Stimulated activated CD8-positive, alpha-beta memory T cell treated with anti-CD3 and anti-CD28 coated beads, Interleukin-12 subunit alpha, Interleukin-12 subunit beta, amount 100 ng/mL, for 4 hours (primary cell): ENCODE measurements around the gene PARP8.
"Not testable (repeated sequence)": the region's sequence is repeated elsewhere in the genome, so short reads cannot be mapped to it uniquely, and the experiment has no call there.

ENCODE experiments used
- DNase-seq: peaks from one replicate; pipeline ENCODE4 v3.0.0-alpha.2; 2020; ENCODE audit warnings: low read depth

The PARP8 gene

DNA sequence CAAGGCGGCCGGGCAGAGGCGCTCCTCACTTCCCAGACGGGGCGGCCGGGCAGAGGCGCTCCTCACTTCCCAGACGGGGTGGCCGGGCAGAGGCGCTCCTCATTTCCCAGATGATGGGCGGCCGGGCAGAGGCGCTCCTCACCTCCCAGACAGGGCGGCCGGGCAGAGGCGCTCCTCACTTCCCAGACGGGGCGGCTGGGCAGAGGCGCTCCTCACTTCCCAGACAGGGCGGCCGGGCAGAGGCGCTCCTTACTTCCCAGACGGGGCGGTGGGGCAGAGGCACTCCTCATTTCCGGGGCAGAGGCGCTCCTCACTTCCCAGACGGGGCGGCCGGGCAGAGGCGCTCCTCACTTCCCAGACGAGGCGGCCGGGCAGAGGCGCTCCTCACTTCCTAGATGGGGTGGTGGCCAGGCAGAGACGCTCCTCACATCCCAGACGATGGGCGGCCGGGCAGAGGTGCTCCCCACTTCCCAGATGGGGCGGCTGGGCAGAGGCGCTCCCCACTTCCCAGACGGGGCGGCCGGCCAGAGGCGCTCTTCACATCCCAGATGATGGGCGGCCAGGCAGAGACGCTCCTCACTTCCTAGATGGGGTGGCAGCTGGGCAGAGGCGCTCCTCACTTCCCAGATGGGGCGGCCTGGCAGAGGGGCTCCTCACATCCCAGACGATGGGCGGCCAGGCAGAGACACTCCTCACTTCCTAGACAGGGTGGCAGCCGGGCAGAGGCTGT, 108.2 kb downstream of the PARP8 start:
- not testable (repeated sequence) for DNase-seq

DNA sequence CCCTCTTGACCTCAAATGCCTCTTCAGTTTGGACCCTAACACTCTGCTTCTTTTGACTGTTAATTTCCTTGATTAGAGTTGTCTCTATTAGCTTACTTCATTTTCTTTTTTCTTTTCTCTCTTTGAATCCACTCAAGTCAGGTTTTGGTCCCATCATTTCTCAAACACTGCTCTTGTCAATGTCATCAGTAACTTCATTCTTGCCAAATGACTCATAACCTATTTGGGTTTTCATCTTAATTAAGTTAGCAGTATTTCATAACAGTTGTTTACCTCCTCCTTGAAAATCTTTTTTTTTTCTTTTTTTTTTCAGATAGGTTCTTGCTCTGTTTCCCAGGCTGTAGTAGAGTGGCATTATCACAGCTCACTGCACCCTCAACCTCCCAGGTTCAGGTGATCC, 119.6 kb downstream of the PARP8 start:
- DNase-seq = no peak

DNA sequence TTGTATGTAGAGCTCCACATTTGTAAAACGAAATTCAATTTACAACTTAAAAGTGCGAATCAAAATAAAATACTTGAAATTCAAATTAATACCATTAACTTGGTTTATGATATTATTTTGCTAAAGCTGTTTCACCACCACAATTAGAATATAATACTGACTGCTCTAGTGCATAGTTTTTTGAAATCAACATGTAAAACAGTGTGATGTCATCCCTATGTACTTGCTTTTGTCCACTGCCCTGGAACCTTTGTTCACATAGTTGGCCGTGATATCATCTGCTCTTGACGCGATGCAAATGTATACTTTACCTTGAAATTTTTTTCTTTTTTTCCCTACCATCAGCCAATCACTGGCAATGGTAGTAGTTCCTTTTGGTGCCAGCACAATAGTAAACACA, 125.4 kb downstream of the PARP8 start:
- no peak for DNase-seq

DNA sequence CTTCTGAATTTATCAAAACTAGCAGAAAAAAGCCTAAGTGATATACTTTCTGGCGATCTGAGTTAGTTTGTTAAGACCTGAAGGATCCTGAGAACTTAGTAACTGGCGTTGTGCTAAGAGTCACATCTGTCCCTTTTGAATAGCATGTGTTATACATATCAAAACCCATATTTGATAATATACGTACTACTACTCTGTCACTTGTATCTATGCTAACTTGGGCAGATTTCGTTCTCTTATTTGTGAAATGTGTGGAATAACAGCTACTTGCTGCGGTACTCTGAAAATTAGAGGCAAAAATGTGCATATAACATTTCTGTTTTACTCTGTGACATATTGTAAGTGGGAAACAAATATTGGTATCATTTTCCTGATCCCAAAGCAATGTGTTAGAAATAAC, 126.4 kb downstream of the PARP8 start:
- DNase-seq = no peak

DNA sequence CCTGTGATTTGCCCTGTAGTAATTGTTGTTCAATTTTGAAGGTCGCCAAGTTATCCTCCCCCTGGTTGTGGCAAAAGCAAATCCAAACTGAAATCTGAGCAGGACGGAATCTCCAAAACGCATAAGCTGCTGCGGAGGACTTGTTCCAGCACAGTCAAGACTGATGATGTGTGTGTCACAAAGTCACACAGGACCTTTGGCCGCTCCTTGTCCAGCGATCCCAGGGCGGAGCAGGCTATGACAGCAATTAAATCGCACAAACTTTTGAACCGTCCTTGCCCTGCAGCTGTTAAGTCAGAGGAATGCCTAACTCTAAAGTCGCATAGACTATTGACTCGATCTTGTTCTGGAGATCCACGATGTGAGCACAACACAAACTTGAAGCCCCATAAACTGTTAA, 128.4 kb downstream of the PARP8 start:
- DNase-seq = no peak

DNA sequence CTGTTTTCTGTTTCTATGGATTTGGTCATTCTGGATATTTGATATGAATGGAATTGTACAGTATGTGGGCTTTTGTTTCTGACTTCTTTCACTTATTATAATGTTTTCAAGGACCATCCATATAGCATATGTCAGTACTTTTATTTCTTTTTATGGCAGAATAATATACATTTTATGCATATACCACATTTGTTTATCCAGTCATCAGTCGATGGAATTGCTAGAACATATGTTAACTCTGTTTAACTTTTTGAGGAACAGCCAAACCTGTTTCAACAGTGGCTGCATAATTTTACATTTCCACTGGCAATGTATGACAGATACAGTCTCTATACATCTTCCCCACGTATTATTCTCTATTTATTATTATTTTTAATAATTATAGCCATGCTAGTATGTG, 131.6 kb downstream of the PARP8 start:
- DNase-seq = no peak

DNA sequence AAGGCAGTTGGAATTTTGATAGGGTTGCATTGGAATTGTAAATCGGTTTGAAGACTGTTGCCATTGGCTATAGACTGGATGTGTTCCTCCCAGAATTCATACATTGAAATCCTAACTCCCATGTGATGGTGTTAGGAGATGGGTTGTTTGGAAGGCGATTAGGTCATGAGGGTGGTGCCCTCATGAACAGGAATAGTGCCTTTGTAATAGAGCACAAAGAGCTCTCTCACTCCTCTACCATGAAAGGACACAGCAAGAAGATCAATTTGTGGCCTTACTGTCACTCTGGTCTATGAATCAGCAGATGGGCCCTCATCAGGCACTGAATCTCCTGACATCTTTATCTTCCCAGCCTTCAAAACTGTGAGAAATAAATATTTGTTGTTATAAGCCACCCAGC, 133.2 kb downstream of the PARP8 start:
- no peak for DNase-seq

DNA sequence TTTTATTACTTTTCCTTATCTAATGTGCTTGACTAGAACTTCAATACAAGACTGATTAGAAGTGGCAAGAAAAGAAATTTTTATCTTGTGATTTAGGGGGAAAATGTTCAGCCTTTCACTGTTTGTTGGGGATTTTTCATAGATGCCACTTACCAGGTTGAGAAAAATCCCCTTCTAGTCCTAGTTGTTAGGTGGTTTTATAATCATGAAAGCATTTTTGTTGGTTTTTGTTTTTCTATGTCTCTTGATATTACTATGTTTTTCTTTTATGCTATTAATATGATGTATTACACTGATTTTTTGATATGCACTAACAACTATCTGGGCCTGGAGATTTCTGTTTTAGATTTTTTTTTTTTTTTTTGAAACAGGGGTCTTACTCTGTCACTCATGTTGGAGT, 134.0 kb downstream of the PARP8 start:
- no peak for DNase-seq

DNA sequence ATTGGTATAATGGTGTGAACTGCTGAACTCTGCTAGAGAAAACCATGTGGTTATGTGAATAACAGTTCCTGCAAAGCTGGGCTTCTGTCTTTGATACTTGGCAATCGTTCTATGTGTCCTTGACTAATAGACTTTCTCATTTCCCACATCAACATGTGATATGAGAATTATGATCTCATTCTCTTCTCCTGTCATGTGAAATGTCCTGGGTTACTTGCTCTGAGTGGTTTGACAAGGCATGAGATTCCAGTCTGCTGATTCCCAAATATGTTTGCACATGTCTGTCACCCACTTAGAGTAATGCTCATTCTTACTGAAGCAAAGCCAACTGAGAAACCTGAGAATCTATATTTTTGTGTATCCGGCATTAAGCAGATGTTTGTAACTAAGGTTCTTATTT, 141.2 kb downstream of the PARP8 start:
- no peak for DNase-seq

DNA sequence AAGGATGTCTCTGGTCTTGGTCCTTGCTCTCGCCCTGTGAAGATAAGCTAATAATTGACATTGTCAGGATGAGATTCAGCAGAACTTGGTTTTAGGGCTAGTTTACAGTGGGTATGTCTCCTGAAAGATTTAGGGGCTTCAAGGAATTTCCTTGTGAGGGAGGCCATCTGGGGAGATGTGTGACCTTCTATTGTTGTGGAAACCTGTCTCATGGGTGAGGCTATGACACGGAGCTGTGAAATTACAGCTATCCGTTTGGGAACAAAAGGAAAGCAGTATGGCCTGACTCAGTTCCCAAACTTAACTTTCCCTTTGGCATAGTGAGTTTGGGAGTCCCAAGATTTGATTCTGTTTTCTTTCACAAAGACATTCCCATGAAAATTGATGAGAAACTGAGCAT, 142.0 kb downstream of the PARP8 start:
- DNase-seq = no peak

DNA sequence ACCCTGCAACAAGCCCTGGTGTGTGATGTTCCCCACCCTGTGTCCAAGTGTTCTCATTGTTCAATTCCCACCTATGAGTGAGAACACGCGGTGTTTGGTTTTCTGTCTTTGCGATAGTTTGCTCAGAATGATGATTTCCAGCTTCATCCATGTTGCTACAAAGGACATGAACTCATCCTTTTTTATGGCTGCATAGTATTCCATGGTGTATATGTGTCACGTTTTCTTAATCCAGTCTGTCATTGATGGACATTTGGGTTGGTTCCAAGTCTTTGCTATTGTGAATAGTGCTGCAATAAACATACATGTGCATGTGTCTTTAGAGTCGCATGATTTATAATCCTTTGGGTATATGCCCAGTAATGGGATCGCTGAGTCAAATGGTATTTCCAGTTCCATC, 145.3 kb downstream of the PARP8 start:
- not testable (repeated sequence) for DNase-seq

DNA sequence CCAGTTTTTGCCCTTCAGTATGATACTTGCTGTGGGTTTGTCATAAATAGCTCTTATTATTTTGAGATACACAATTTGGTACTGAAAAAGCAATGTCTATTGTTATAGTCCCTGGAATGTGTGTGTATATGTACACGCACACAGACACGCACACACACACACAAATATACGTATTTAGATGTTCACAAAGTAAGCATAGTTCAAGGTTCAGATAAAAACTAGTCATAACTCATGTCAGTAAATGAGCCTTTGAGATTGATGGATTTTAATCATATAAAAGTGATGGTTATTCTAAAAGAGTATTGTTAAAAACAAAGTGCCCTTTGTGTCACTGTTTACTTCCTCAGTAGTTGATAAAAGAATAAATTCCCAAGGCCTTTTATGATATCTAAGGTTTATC, 147.3 kb downstream of the PARP8 start:
- DNase-seq = no peak

DNA sequence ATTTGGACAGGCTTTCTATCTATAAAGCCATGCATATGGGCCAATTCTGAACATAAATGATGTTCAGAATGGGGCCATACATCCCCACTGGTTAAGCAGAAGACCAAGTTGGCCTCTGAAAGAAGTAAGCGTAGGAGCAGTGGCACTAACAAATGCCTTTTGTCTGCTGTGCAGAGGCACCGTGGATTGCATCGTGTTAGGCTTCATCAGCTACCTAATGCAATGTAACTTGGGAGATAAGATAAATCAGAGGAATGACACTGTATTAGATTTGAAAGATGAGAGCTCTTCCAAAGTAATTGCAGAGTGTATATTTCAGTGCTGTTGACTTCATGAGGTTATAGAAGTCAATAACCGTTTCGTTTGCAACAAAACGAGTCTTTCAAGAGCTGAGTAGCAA, 148.1 kb downstream of the PARP8 start:
- DNase-seq = no peak

DNA sequence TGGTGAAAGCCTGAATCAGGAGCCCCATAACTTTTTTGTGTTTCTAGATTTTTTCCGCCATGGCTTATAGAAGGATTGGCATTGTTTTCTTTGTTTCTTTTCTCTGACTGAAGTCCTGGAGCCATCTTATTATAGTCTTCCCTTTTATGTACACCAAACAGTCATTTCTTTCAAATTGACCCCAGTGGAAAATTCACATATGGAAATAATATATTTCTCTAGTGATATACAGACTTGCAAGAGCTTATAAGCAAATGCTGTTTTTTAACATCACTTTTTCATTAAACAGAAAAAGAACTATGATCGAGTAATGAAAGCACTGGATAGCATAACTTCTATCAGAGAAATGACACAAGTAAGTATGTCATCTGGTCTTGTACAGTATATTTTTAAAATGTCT, 155.6 kb downstream of the PARP8 start:
- no peak for DNase-seq

DNA sequence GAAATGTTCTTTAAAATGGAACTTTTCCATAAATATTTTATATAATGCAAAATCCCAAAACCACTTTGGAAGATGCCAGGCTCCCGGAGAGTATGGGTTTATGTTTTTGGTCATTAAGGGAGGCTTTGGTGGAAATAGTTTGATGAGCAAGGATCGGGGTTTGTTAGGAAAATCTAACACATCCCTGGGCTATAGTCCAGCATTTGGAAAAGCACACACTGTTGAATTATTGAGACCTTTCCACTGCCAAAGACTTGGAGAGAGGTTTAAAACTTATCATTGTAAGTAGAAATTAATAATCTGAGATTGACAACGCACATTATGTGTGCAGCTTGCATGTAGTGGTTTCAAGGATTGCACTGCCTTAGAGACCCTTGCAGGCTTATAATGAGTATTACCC, 156.3 kb downstream of the PARP8 start:
- no peak for DNase-seq

DNA sequence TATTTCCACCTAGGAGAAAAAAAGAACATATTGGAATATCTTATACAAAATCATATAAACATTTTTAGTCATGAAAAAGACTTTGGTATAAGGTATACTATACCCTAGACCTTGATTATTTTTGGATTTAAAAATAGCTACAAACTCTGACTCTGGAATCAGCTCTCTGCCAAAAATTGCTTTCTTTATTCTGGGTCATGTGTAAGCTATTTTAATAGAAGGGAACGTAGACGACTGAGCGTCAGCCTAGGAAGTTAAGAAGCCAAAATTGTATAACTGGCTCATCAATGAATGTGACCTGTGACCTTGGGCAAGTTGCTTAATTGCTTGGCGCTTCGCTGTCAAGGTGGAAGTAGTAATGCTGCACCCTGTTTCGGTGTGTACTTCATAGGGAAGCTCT, 157.1 kb downstream of the PARP8 start:
- no peak for DNase-seq

DNA sequence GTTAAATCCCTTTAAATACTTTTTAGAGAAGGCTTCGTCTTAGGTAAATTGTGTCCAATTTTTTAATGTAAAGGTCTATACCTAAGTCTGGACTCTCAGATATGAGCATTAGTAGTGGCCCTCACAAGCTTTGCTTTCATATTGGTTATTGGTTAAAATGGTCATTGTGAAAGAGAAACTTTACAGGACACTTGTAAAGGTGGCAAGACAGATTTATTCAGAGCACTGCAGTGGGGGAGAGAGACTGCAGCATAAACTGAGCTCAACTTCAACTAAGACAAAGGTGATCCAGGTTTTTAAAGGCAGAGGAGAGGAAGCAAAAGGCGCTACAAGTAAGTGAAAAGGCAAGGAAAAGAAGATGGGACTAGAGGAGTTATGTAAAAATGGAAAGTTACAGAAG, 157.7 kb downstream of the PARP8 start:
- no peak for DNase-seq

DNA sequence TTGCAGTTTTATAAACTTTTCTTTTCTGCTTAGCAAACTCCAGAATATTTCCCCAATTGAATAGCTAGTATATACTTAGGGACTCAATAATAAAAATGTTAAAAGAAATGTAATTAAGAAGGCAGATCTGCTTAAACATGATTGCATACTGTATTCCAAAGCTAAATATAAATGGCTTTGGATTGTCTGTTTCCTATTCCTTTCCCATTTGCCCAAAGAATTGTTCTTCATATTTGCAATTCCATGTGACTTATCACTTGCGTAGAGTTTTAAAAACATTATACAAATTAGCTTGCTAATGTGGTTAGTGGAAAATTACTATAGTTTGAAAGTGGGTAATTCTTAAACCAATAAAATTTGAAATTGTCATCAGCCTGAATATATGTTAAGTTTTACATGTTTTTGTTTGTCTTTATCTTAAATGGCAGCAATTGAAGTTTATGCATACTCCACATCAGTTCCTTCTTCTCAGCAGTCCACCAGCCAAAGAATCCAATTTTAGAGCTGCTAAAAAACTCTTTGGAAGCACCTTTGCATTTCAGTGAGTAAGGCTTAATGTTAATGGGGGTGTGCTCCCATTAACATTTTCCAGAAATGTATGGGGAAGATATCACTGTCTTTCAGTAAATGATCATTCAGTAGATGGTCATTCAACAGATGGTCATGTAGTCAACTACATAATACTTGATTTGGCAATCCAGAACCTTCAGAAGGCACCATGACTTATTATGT, 161.2 kb downstream of the PARP8 start:
- no peak for DNase-seq

DNA sequence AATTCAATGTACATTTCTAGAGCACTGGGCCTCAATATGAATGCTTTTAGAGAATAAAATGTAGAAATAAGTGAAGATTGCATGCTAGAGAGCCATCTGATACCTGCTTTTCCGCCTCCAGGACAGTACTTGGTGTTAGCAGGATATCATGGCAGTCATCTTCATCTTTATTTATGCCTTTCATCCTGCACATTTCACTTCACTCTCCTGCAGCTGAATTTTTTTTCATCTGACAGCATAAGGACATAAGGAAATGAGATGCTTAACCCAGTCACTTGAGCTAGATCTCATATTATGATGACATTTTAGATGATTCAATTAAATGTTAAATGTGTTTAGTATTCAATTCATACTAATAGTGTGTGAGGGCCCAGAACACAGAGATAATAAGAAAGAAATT, 162.6 kb downstream of the PARP8 start:
- DNase-seq = no peak

DNA sequence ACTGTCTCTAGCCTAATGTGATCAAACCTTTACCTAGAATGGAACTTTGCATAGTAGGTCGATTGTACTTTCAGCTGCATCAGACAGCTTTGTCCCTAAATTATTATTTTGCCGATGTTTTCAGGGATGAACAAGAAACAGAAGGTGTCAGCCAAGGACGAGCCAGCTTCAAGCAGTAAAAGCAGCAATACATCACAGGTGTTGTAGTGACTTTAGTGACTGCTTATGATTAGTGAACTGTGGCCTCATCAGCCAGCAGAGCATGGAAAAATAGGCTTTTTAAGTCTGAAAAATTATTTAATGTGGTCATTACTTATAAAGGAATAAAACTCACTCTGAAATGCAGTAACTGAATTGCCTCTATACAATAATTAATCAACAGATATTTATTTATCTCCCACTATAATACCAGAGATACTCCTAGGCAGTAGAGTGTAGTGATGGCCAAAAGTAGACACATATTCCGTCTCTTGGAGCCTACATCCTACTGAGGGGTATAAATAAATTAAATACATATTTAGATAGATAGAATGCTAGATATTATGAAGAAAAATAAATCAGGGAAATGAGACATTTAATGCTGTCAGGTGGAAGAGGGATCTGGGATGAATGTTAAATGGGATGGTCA, 166.3 kb downstream of the PARP8 start:
- DNase-seq = no peak

DNA sequence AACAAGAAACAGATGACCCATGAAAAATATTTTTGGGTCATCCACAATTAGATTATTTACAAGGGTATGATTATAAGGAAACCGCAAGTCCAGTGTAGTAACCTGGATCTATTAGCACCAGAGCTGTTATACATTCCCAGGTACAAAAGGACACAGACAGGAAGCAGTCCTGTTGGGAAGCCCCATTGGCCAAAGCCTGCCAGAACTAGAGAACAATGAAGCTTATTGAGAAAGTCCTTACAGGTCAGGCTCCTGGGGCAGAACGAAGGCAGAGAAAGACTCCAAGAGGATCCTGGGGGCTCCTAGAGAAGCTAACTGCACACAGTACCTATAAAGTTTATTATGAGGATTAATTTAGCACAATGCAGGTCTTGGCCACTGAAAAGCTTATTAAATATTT, 169.9 kb downstream of the PARP8 start:
- DNase-seq = no peak

DNA sequence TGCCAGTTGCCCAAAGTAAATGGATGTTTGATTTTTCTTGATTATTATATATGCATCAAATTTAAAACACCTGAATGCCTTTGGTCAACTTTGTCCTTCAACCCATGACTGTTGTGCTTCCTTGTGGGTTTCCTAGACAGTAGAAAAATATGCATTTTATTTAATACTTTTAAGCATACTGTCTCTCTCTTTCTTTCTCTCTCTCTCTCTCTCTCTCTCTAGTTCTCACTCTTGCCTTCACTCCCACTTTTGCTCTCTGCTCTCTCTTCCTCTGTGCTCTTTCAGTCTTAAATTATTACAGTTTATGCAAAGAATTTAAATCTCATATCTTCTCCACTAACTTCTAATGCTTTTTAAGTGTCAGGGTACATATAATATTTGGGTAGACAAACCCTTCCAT, 173.0 kb downstream of the PARP8 start:
- DNase-seq = no peak

DNA sequence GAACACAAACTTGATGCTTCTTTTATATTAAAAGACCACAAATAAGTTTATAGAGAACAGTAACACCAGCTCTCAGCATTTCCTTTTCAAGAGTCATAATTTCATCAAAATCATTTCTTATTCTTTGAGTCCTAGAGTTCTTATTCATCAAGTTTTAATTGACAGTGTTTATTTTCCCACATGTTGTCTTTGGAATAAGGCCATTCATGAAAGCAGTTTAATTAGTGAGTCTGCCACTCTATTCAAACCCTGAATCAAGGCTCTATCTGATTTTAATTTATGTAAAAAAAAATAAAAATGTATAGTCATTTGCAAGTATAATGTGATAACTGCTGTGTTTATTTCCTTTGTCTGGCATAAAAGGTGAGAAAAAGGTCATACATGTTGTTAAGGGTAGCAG, 176.7 kb downstream of the PARP8 start:
- DNase-seq = no peak

DNA sequence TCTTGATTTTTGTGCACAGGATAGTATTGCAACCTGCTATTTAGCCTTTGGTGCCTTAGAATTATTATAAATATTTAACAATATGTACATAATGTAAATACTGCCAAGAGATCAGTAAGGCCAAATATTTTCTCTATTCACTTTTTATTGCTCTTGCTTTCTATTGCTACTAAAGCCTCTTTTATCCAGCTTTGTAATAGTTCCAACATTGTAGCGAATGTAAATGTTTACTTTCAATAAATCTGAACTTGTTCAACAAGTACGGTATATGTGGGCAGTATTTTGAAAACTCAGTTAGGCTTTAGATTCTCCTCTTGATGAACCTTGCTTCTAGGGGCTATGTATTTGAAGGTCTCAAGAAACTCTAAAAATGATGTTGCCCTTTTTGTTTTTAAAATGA, 179.8 kb downstream of the PARP8 start:
- DNase-seq = no peak
